Astrocyte (in vitro differentiated cells and primary cell): Measurements from ENCODE around the gene CD9. TPM values are rescaled to one million over a fixed set of nuclear protein-coding genes. Genes with fewer than 3 reads are reported as not detected.

ENCODE experiments used
- DNase-seq: peaks from one replicate; pipeline ENCODE4 v3.0.0-alpha.2; 2010; ENCODE audit warnings: low read depth
- FAIRE-seq: peaks from 2 replicates; lab custom pipeline; 2011; peaks lifted over from hg19 to GRCh38; lab: Jason Lieb, UNC
- H2AFZ ChIP-seq: 2 replicates; pipeline ENCODE4 v1.6.0; 2012; ENCODE audit warnings: low read depth, low read length, inconsistent platforms
- H3K27ac ChIP-seq: 2 replicates; pipeline ENCODE4 v1.5.1; 2011; ENCODE audit warnings: low read depth, low read length, inconsistent platforms
- H3K27me3 ChIP-seq: 2 replicates; pipeline ENCODE4 v1.6.0; 2011; ENCODE audit warnings: low read length, inconsistent platforms; ENCODE audit not compliant: insufficient read depth
- H3K36me3 ChIP-seq: 2 replicates; pipeline ENCODE4 v1.5.1; 2011; ENCODE audit warnings: low read length, inconsistent platforms; ENCODE audit not compliant: insufficient read depth
- H3K4me1 ChIP-seq: 2 replicates; pipeline ENCODE4 v1.5.1; 2011; ENCODE audit warnings: low read length, inconsistent platforms; ENCODE audit not compliant: insufficient read depth
- H3K4me2 ChIP-seq: 2 replicates; pipeline ENCODE4 v1.6.0; 2012; ENCODE audit warnings: low read length, inconsistent platforms
- H3K4me3 ChIP-seq: 2 replicates; pipeline ENCODE4 v1.5.1; 2011; ENCODE audit warnings: low read depth, mild to moderate bottlenecking, low read length, inconsistent platforms; ENCODE audit not compliant: insufficient read depth
- H3K79me2 ChIP-seq: 2 replicates; pipeline ENCODE4 v1.6.0; 2012; ENCODE audit warnings: mild to moderate bottlenecking, low read length, inconsistent platforms; ENCODE audit not compliant: insufficient read depth
- H3K9ac ChIP-seq: 2 replicates; pipeline ENCODE4 v1.6.0; 2012; ENCODE audit warnings: mild to moderate bottlenecking, low read length, inconsistent platforms
- H3K9me3 ChIP-seq: 2 replicates; pipeline ENCODE4 v1.5.1; 2012; ENCODE audit warnings: low read depth, mild to moderate bottlenecking, low read length, inconsistent platforms; ENCODE audit not compliant: insufficient read depth
- H4K20me1 ChIP-seq: 2 replicates; pipeline ENCODE4 v1.6.0; 2012; ENCODE audit warnings: low read length, inconsistent platforms; ENCODE audit not compliant: insufficient read depth
- H3K27ac Mint-ChIP-seq: one replicate; pipeline ENCODE4 v1.8.0; 2021; ENCODE audit warnings: mild to moderate bottlenecking, mixed read lengths; ENCODE audit not compliant: unreplicated experiment
- H3K27me3 Mint-ChIP-seq: one replicate; pipeline ENCODE4 v1.8.0; 2021; ENCODE audit warnings: low read depth, mixed read lengths; ENCODE audit not compliant: unreplicated experiment
- H3K36me3 Mint-ChIP-seq: one replicate; pipeline ENCODE4 v1.8.0; 2021; ENCODE audit warnings: low read depth, mixed read lengths; ENCODE audit not compliant: unreplicated experiment
- H3K4me1 Mint-ChIP-seq: one replicate; pipeline ENCODE4 v1.8.0; 2021; ENCODE audit warnings: low read depth, mixed read lengths; ENCODE audit not compliant: unreplicated experiment
- H3K4me3 Mint-ChIP-seq: one replicate; pipeline ENCODE4 v1.8.0; 2021; ENCODE audit warnings: mild to moderate bottlenecking, moderate library complexity, mixed read lengths; ENCODE audit not compliant: unreplicated experiment
- H3K9me3 Mint-ChIP-seq: one replicate; pipeline ENCODE4 v1.8.0; 2021; ENCODE audit warnings: mild to moderate bottlenecking, mixed read lengths; ENCODE audit not compliant: unreplicated experiment
- EZH2 ChIP-seq: IDR thresholded peaks from 2 replicates; pipeline ENCODE4 v1.6.1; 2012; ENCODE audit warnings: mild to moderate bottlenecking, low read length, inconsistent platforms; ENCODE audit not compliant: insufficient read depth
- total RNA-seq: library from RNA; stranded (reverse); gene quantifications from 2 replicates; pipeline ENCODE4 v1.2.1, GENCODE V29; 2021
- TF ChIP-seq, protein P1 (sequence below): IDR thresholded peaks from 2 replicates; pipeline ENCODE4 v1.5.1; 2011; ENCODE audit warnings: low read depth, mild to moderate bottlenecking, inconsistent platforms, low read length, moderate library complexity; ENCODE audit not compliant: insufficient read depth

The CD9 gene
- total RNA-seq, 1 donor from 2014 or later: 52.2 TPM

DNA sequence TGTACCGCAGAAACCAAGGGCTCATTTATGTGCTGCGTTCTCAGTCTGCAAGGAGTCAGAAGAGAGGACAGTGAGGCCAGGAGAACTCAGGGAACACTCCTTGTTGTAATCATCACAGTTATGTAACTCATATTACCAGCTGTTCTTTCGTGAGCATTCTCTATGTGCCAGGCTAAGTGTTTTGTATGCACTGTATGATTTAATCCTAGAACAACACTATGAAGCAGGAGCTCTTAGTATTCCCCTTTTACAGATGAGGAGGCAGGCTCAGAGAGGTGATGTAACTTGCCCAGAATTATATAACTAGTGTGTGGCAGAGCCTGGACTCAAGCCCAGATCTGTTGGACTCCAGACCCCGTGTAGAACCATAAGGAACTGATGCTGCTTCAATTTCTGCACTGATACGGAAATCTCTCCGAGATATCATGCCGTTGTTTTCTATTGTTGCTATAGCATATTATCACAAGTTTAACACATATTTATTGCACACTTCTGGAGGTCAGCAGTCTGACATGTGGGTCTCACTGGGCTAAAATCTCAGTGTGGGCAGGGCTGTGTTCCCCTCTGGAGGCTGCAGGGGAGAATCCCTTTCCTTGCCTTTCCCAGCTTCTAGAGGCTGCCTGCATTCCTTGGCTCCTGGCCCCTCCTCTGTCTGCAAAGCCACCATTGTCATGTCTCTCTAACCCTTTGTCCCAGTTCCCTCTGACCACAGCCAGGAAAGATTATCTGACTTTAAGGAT lies 16.3 kb upstream of the CD9 start:
- H3K27me3 Mint-ChIP-seq: peaks cover 11% of the 10 kb centered on the region
- FAIRE-seq (no peak), DNase-seq (peak; percentile 65)
- H2AFZ ChIP-seq: no peak overlapping the region
- no peak overlapping the region for H3K4me2 ChIP-seq
- TF ChIP-seq EZH2: no peak
- TF ChIP-seq, protein P1, sequence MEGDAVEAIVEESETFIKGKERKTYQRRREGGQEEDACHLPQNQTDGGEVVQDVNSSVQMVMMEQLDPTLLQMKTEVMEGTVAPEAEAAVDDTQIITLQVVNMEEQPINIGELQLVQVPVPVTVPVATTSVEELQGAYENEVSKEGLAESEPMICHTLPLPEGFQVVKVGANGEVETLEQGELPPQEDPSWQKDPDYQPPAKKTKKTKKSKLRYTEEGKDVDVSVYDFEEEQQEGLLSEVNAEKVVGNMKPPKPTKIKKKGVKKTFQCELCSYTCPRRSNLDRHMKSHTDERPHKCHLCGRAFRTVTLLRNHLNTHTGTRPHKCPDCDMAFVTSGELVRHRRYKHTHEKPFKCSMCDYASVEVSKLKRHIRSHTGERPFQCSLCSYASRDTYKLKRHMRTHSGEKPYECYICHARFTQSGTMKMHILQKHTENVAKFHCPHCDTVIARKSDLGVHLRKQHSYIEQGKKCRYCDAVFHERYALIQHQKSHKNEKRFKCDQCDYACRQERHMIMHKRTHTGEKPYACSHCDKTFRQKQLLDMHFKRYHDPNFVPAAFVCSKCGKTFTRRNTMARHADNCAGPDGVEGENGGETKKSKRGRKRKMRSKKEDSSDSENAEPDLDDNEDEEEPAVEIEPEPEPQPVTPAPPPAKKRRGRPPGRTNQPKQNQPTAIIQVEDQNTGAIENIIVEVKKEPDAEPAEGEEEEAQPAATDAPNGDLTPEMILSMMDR: no peak
- H3K4me1 ChIP-seq: peaks cover 38% of the 10 kb centered on the region
- H3K27ac ChIP-seq: no peak overlapping the region
- no peak overlapping the region for H3K4me3 Mint-ChIP-seq
- peaks cover 9% of the 10 kb centered on the region for H3K9me3 Mint-ChIP-seq
- no peaks in the 10 kb centered on the region for H3K9me3 ChIP-seq
- no peaks in the 10 kb centered on the region for H3K36me3 ChIP-seq
- H3K4me1 Mint-ChIP-seq: peaks cover 22% of the 10 kb centered on the region
- H3K36me3 Mint-ChIP-seq: no peaks in the 10 kb centered on the region
- H3K27me3 ChIP-seq: peaks cover 5% of the 10 kb centered on the region
- no peak overlapping the region for H3K27ac Mint-ChIP-seq
- no peak overlapping the region for H3K9ac ChIP-seq
- no peaks in the 10 kb centered on the region for H3K79me2 ChIP-seq
- no peak overlapping the region for H3K4me3 ChIP-seq
- H4K20me1 ChIP-seq: no peaks in the 10 kb centered on the region

DNA sequence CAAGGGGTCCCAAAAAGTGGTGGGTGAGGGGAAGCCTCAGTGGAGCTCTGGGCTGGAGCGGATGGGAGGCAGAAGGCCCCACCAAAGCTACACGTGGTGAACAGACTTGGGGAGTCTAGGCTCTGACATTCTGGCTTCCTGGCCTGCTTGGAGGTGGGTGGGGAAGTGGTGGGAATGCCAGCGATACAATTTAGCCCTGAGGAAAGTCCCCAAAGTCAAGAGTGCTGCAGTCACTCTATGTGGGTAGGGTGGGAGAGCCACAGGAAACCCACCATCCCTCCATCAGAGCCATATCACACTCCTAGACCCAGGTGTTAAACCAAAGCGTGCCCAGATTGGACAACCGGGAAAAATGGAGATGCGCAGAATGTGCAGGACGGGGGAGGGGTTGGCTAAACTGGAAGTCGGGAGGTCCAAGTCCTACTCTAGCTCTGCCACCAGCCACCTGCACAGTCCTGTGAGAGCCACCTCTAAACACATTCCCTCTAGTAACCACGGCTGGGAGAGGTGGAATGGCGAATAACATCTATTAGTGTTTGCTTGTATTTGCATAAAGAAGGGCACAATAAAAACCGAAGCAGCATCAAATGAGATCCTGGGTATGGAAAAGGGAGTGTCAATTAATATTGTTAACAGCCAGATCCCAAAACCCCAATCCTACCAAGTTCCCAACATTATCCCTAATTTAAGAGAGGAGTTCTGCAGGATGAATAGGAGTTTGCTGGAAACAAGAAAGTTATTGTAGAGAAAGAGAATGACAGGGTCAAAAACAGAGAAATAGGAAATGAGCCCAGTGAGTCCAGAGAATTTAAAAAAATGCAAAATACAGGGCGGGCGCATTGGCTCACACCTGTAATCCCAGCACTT lies 14.0 kb upstream of the CD9 start:
- H4K20me1 ChIP-seq: no peaks in the 10 kb centered on the region
- H3K36me3 Mint-ChIP-seq: no peaks in the 10 kb centered on the region
- no peak overlapping the region for H3K4me2 ChIP-seq
- H3K4me1 Mint-ChIP-seq: peaks cover 9% of the 10 kb centered on the region
- no peaks in the 10 kb centered on the region for H3K36me3 ChIP-seq
- H3K9me3 Mint-ChIP-seq: peaks cover 6% of the 10 kb centered on the region
- H3K27ac ChIP-seq: no peak overlapping the region
- H3K27me3 Mint-ChIP-seq: peaks cover 16% of the 10 kb centered on the region
- no peak for DNase-seq
- peaks cover 13% of the 10 kb centered on the region for H3K27me3 ChIP-seq
- H3K27ac Mint-ChIP-seq: no peak overlapping the region
- no peak for TF ChIP-seq EZH2
- TF ChIP-seq, protein P1: no peak
- no peak overlapping the region for H3K4me3 Mint-ChIP-seq
- H3K9me3 ChIP-seq: no peaks in the 10 kb centered on the region
- H3K9ac ChIP-seq: no peak overlapping the region
- no peak overlapping the region for H2AFZ ChIP-seq
- H3K79me2 ChIP-seq: no peaks in the 10 kb centered on the region
- peaks cover 15% of the 10 kb centered on the region for H3K4me1 ChIP-seq
- FAIRE-seq: no peak
- no peak overlapping the region for H3K4me3 ChIP-seq
